RKO (cell line): ENCODE results near the gene EFNA4.
A peak's percentile ranks its signal among the peaks of the same experiment; 100 is the strongest.

ENCODE experiments used
- DNase-seq: peaks from one replicate; pipeline ENCODE4 v3.0.0-alpha.2; 2016; ENCODE audit warnings: low spot score

EFNA4 gene

GRCh38 chr1:155073377-155074242 is 10.1 kb downstream of the EFNA4 start:
- DNase-seq = no peak

GRCh38 chr1:155075535-155075934 is 12.0 kb downstream of the EFNA4 start:
- no peak for DNase-seq

GRCh38 chr1:155076371-155076770 is 12.8 kb downstream of the EFNA4 start:
- no peak for DNase-seq

- DNase-seq = no peak
Measured at GRCh38 chr1:155077346-155077745, 13.8 kb downstream of the EFNA4 start.

GRCh38 chr1:155077758-155078445 is 14.4 kb downstream of the EFNA4 start:
- DNase-seq = no peak

GRCh38 chr1:155078469-155079209 is 15.1 kb downstream of the EFNA4 start, which contains the start of gene EFNA3:
TSS of gene EFNA3 (plus strand) at chr1:155078837. CDS start at chr1:155078942, 105 bp downstream.
- peak; percentile 74 for DNase-seq

- no peak for DNase-seq
Measured at GRCh38 chr1:155079210-155079486, 15.6 kb downstream of the EFNA4 start.

GRCh38 chr1:155079487-155080311 is 16.2 kb downstream of the EFNA4 start:
- DNase-seq = peak; percentile 52

GRCh38 chr1:155080312-155081228 is 17.0 kb downstream of the EFNA4 start:
- DNase-seq = peak; percentile 41

GRCh38 chr1:155081472-155082300 is 18.1 kb downstream of the EFNA4 start:
- no peak for DNase-seq

- no peak for DNase-seq
Measured at GRCh38 chr1:155082301-155083051, 18.9 kb downstream of the EFNA4 start.

- no peak for DNase-seq
Measured at GRCh38 chr1:155083052-155083541, 19.6 kb downstream of the EFNA4 start.

- peak; percentile 69 for DNase-seq
Measured at GRCh38 chr1:155083865-155084721, 20.6 kb downstream of the EFNA4 start.

- peak; percentile 93 for DNase-seq
Measured at GRCh38 chr1:155084722-155085503, 21.4 kb downstream of the EFNA4 start.

GRCh38 chr1:155085504-155086127 is 22.1 kb downstream of the EFNA4 start:
- peak; percentile 80 for DNase-seq

GRCh38 chr1:155086128-155086741 is 22.7 kb downstream of the EFNA4 start:
- DNase-seq = peak; percentile 69
